Mesendoderm (in vitro differentiated cells): ENCODE results near the gene COL18A1.

Source experiments
- DNase-seq: peaks from one replicate; pipeline ENCODE4 v3.0.0; 2013
- H2AK5ac ChIP-seq: 2 replicates; pipeline ENCODE4 v1.6.1; 2013; ENCODE audit warnings: low read length, inconsistent platforms
- H2BK120ac ChIP-seq: 2 replicates; pipeline ENCODE4 v1.6.1; 2013; ENCODE audit warnings: low read depth, mild to moderate bottlenecking, low read length, moderate library complexity, mixed read lengths
- H2BK15ac ChIP-seq: replicated peaks from 2 replicates; pipeline ENCODE4 v1.6.1; 2013; ENCODE audit warnings: low read depth, mild to moderate bottlenecking, moderate library complexity
- H2BK5ac ChIP-seq: 2 replicates; pipeline ENCODE4 v1.6.1; 2013; ENCODE audit warnings: low read length, inconsistent platforms
- H3K18ac ChIP-seq: 2 replicates; pipeline ENCODE4 v1.6.1; 2013; ENCODE audit warnings: mild to moderate bottlenecking, low read length, mixed read lengths
- H3K23ac ChIP-seq: one replicate; pipeline ENCODE4 v1.6.1; 2013; ENCODE audit warnings: low read length
- H3K27ac ChIP-seq: 2 replicates; pipeline ENCODE4 v1.5.1; 2013; ENCODE audit warnings: low read depth, mild to moderate bottlenecking, inconsistent platforms, low read length, moderate library complexity
- H3K27me3 ChIP-seq: 2 replicates; pipeline ENCODE4 v1.6.1; 2013; ENCODE audit warnings: low read length, control low read depth, mild to moderate bottlenecking, inconsistent platforms; ENCODE audit not compliant: insufficient read depth, poor library complexity
- H3K36me3 ChIP-seq: 2 replicates; pipeline ENCODE4 v1.6.1; 2013; ENCODE audit warnings: low read length, inconsistent platforms; ENCODE audit not compliant: control insufficient read depth, insufficient read depth
- H3K4ac ChIP-seq: one replicate; pipeline ENCODE4 v1.6.1; 2013; ENCODE audit warnings: low read depth, mild to moderate bottlenecking, low read length, moderate library complexity
- H3K4me1 ChIP-seq: 2 replicates; pipeline ENCODE4 v1.6.1; 2013; ENCODE audit warnings: low read depth, low read length, inconsistent platforms; ENCODE audit not compliant: control insufficient read depth
- H3K4me2 ChIP-seq: 2 replicates; pipeline ENCODE4 v1.6.1; 2013; ENCODE audit warnings: low read length
- H3K4me3 ChIP-seq: 2 replicates; pipeline ENCODE4 v1.5.1; 2013; ENCODE audit warnings: mild to moderate bottlenecking, low read length
- H3K56ac ChIP-seq: one replicate; pipeline ENCODE4 v1.6.1; 2013; ENCODE audit warnings: low read length
- H3K79me1 ChIP-seq: 2 replicates; pipeline ENCODE4 v1.6.1; 2013; ENCODE audit warnings: low read length, inconsistent platforms
- H3K79me2 ChIP-seq: 2 replicates; pipeline ENCODE4 v1.6.1; 2013; ENCODE audit warnings: mild to moderate bottlenecking, low read length; ENCODE audit not compliant: control insufficient read depth, insufficient read depth
- H3K9ac ChIP-seq: 2 replicates; pipeline ENCODE4 v1.6.1; 2013; ENCODE audit warnings: low read length, inconsistent platforms
- H4K5ac ChIP-seq: one replicate; pipeline ENCODE4 v1.6.1; 2013; ENCODE audit warnings: low read length
- H4K8ac ChIP-seq: one replicate; pipeline ENCODE4 v1.6.1; 2013; ENCODE audit warnings: low read depth, mild to moderate bottlenecking, control low read depth, low read length, moderate library complexity
- WGBS: extraction: QIAGEN DNeasy Blood & Tissue Kit; methylation state at CpG from one replicate; pipeline ENCODE4 v1.1.7; 2013; ENCODE audit warnings: low lambda C conversion rate, missing lambda C conversion rate; ENCODE audit not compliant: insufficient coverage; ENCODE audit errors: extremely low coverage; 5-methylcytosine and 5-hydroxymethylcytosine counted together

The COL18A1 gene

GRCh38 chr21:45539796-45540600 is 135.0 kb downstream of the COL18A1 start:
- Histone ChIP-seq H2BK120ac (no peak overlapping the region), H3K27ac (no peak overlapping the region), H2BK15ac (no peak overlapping the region), H3K79me2 (peaks cover 18% of the 10 kb centered on the region), H3K4ac (no peak overlapping the region), H2AK5ac (no peak overlapping the region), H3K4me3 (no peak overlapping the region), H4K8ac (no peak overlapping the region), H3K4me2 (no peak overlapping the region), H3K79me1 (peaks cover 4% of the 10 kb centered on the region), H2BK5ac (no peak overlapping the region), H4K5ac (no peak overlapping the region), H3K23ac (no peak overlapping the region), H3K18ac (no peak overlapping the region), H3K9ac (no peak overlapping the region), H3K27me3 (no peaks in the 10 kb centered on the region), H3K4me1 (peaks cover 2% of the 10 kb centered on the region), H3K56ac (no peak overlapping the region), H3K36me3 (no peaks in the 10 kb centered on the region)
- DNase-seq, result no peak
- WGBS, result no CpG with 5 or more reads among the region's 24 CpGs

DNA sequence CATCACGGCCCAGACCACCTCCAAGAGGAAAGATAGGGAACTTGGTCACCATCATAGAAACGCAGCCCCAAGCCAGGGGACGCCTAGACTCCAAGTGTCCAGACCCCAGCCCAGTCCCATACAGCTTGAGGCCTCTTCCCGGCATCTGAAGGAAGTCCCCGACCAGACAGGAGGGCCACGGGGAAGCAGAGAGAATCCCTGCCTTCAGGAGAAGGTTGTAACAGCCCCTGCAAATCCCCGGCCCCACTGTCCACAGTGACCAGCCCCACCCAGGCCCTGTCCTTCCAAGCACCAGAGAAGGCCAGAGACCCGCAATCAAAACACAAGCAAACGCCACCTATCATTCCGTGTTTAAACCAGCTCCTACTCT is 135.6 kb downstream of the COL18A1 start:
- Histone ChIP-seq H3K4ac (no peak overlapping the region), H4K5ac (no peak overlapping the region), H4K8ac (no peak overlapping the region), H2BK15ac (no peak overlapping the region), H3K18ac (no peak overlapping the region), H3K4me3 (no peak overlapping the region), H2AK5ac (no peak overlapping the region), H3K9ac (no peak overlapping the region), H3K27ac (no peak overlapping the region), H3K79me1 (peaks cover 4% of the 10 kb centered on the region), H3K4me1 (peaks cover 2% of the 10 kb centered on the region), H3K4me2 (no peak overlapping the region), H3K27me3 (no peaks in the 10 kb centered on the region), H3K36me3 (no peaks in the 10 kb centered on the region), H3K79me2 (peaks cover 18% of the 10 kb centered on the region), H2BK5ac (no peak overlapping the region), H2BK120ac (no peak overlapping the region), H3K56ac (no peak overlapping the region), H3K23ac (no peak overlapping the region)
- no peak for DNase-seq
- WGBS, result no CpG with 5 or more reads among the region's 10 CpGs

DNA sequence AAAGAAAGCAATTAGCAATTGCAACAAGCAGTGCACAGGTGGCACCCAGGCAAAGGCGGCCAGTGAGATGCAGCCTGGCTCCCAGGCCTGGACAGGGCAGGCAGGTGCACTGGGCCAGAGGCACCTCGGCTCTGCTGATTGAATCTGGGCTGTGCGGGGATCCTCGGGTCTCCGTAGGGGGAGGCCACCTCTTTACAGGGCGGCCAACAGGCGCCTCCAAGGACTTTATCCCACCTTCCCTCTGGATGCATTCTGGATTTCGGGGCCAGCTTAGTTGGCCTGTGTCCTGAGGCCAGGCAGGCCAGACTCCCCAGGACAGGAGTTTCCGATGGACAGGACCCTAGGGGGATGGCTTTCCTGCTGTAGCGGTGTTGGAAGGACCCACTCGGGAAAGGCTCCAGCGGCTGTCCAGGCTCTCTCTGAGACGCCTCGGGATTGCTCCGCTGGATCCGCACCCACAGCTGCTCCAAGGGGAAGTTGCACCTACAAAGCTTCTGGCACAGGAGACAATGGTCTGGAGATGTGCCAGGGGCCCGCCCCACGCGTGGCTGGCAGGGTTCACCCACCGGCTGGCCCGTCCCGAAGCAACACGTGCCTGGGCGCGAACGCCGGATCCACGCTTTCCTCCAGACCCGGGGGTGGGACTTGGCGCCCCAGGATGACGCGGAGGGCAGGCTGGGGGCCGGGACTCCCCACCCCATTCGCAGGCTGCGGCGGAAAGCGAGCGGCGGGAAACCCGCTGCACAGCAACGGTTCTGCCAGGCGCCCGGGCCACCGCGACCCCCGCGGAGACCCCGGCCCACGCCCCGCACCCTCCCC is 136.5 kb downstream of the COL18A1 start:
- Histone ChIP-seq H4K5ac (no peak overlapping the region), H3K23ac (peak overlapping the region; percentile 66), H3K27me3 (no peaks in the 10 kb centered on the region), H3K9ac (peak overlapping the region; percentile 82), H3K4ac (no peak overlapping the region), H2AK5ac (peak overlapping the region; percentile 58), H3K18ac (no peak overlapping the region), H3K4me2 (peak overlapping the region; percentile 74), H2BK120ac (no peak overlapping the region), H3K4me1 (peaks cover 2% of the 10 kb centered on the region), H3K56ac (peak overlapping the region; percentile 90), H2BK5ac (no peak overlapping the region), H2BK15ac (no peak overlapping the region), H3K79me2 (peaks cover 18% of the 10 kb centered on the region), H3K79me1 (peaks cover 4% of the 10 kb centered on the region), H3K36me3 (no peaks in the 10 kb centered on the region), H3K4me3 (peak overlapping the region; percentile 53), H3K27ac (no peak overlapping the region), H4K8ac (no peak overlapping the region)
- WGBS, result no CpG with 5 or more reads among the region's 50 CpGs
- DNase-seq, result no peak

DNA sequence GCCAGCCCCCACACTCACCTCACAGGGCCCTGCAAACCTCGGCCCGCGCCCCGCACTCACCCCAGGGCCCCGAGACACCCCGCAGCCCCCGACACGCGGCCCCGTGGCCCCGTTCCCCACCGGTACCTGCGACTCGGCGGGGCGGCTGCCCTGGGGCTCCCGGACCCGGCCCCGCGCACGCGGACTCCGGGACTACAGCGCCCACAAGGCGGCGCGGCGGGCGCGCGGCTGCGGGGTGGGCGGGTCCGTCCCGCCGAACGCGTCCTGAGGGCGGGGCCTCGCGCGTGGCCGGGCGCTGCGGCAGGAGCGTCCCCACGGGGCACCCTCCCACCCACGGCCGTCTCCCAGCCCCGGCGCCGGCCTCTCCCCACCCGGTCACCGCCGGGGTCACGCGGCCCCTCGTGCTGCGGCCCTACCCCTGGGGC is 137.3 kb downstream of the COL18A1 start, which contains the start of gene SLC19A1:
TSS of gene SLC19A1 (minus strand) at position 199 of the 425 bp plus-strand sequence. CDS start 4,481 bp downstream, outside the sequence.
- Histone ChIP-seq H3K9ac (peak within 1 kb of the TSS; percentile 82), H3K4ac (peak within 1 kb of the TSS; percentile 77), H3K56ac (peak within 1 kb of the TSS; percentile 90), H3K18ac (peak within 1 kb of the TSS; percentile 33), H3K27me3 (no peaks in the 10 kb centered on the region), H2AK5ac (peak within 1 kb of the TSS; percentile 58), H3K23ac (peak within 1 kb of the TSS; percentile 66), H3K4me3 (peak within 1 kb of the TSS; percentile 53), H3K4me2 (peak within 1 kb of the TSS; percentile 74), H3K36me3 (no peaks in the 10 kb centered on the region), H3K4me1 (peaks cover 2% of the 10 kb centered on the region), H4K8ac (no peak within 1 kb of the TSS), H3K79me1 (peaks cover 4% of the 10 kb centered on the region), H3K27ac (no peak within 1 kb of the TSS), H3K79me2 (peaks cover 18% of the 10 kb centered on the region), H2BK5ac (no peak within 1 kb of the TSS), H2BK15ac (no peak within 1 kb of the TSS), H4K5ac (no peak within 1 kb of the TSS), H2BK120ac (no peak within 1 kb of the TSS)
- no CpG with 5 or more reads among the region's 59 CpGs for WGBS
- DNase-seq, result peak; percentile 37

DNA sequence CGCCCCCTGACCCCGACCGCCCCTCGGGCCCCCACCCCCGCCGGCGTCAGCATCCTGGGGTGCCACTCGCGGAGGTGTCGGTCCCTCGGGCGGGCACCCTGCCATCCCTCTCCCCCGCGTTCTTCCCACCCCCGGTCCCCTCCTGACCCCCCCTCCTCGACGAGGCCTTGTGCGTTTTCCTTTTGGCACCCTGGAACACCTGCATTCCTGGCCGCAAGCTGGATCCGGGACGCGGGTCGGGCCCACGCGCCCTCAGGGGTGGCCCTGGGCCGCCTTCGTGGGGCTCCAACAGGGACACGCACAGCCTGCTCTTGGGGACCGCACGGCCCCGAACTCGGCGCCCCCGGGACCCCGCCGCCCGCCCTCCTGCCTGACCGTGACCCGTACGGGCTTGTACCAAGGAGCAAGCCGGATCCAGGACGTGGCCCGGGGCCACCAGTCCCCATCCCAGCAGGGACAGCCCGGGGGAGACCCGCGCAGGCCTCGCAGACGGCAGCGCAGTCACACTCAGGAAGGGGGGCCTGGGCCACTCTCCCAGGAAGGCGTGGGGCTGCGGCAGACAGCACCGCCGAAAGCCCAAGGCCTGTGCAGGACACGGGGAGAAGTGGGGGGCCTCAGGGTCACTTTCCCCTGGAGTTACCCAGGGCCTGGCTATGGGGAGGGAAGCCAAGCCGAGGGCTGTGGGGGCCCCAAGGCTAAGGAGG is 137.9 kb downstream of the COL18A1 start:
- Histone ChIP-seq H2BK5ac (no peak overlapping the region), H3K4me1 (peaks cover 2% of the 10 kb centered on the region), H3K4ac (peak overlapping the region; percentile 48), H2AK5ac (no peak overlapping the region), H3K27me3 (no peaks in the 10 kb centered on the region), H2BK15ac (no peak overlapping the region), H3K27ac (no peak overlapping the region), H2BK120ac (no peak overlapping the region), H4K8ac (no peak overlapping the region), H3K4me2 (no peak overlapping the region), H3K36me3 (no peaks in the 10 kb centered on the region), H4K5ac (no peak overlapping the region), H3K79me1 (peaks cover 4% of the 10 kb centered on the region), H3K9ac (peak overlapping the region; percentile 54), H3K79me2 (peaks cover 18% of the 10 kb centered on the region), H3K56ac (peak overlapping the region; percentile 74), H3K18ac (peak overlapping the region; percentile 11), H3K23ac (no peak overlapping the region), H3K4me3 (no peak overlapping the region)
- WGBS, result no CpG with 5 or more reads among the region's 55 CpGs
- DNase-seq, result no peak
